Stomach smooth muscle (tissue), 2 donors: Measurements from ENCODE around the gene KRI1.
"Not testable (repeated sequence)": the region's sequence is repeated elsewhere in the genome, so short reads cannot be mapped to it uniquely, and the experiment has no call there.

Source experiments
- H3K27ac ChIP-seq: one replicate; pipeline ENCODE4 v1.7.0; 2013; ENCODE audit warnings: mild to moderate bottlenecking, low read length, inconsistent platforms
- H3K27me3 ChIP-seq, 2 donors: one replicate each; pipeline ENCODE4 v1.7.0; 2013; ENCODE audit warnings: low read length in 2 of 2; ENCODE audit not compliant: insufficient read depth in 2 of 2, control insufficient read depth in 1 of 2
- H3K36me3 ChIP-seq, 2 donors: one replicate each; pipeline ENCODE4 v1.7.0; 2013; ENCODE audit warnings: low read length in 2 of 2; ENCODE audit not compliant: control insufficient read depth in 2 of 2, insufficient read depth in 2 of 2
- H3K4me1 ChIP-seq: one replicate; pipeline ENCODE4 v1.7.0; 2013; ENCODE audit warnings: low read length; ENCODE audit not compliant: control insufficient read depth, insufficient read depth
- H3K4me3 ChIP-seq, 2 donors: one replicate each; pipeline ENCODE4 v1.7.0; 2013; ENCODE audit warnings: low read length in 2 of 2
- H3K9ac ChIP-seq, 2 donors: one replicate each; pipeline ENCODE4 v1.7.0; 2013; ENCODE audit warnings: low read length in 2 of 2, mild to moderate bottlenecking in 1 of 2
- H3K9me3 ChIP-seq, 2 donors: one replicate each; pipeline ENCODE4 v1.7.0; 2013; ENCODE audit warnings: low read length in 2 of 2; ENCODE audit not compliant: control insufficient read depth in 2 of 2
- donor health status: healthy.
- donor health status: Pancreatic carcinoma.

The KRI1 gene

DNA sequence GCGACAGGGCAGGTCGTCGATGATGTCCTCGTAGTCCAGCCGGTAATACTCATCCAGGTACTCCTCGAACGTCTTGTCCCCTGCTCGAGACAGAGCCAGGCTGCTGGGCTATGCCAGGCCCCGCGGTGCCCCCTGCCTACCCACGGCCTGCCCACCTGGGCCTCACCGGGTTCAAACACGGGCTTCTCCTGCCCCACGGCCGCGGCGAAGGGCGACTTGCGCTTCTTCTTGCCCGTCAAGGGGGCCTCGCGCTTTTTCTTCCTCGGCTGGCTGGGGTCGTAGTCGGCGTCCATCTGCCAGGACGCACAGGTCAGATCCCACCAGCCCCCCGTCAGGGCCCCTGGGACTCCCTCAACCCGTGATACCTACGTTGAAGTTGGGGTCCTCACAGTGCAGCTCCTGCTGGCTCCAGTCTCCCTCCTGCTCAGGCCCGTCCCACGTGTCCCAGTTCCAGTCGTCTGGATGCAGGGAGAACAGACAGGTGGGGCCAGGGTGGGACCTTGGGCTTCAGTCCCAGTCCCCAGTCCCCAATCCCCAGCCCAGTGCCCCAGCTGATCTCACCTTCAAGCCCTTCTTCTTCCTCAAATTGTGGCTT, 8.1 kb downstream of the KRI1 start:
- Histone ChIP-seq H3K27me3 (no peaks in the 10 kb centered on the region), H3K36me3 (peaks cover 20 to 39% of the 10 kb centered on the region in 2 donors), H3K4me1 (peaks cover 2% of the 10 kb centered on the region), H3K9me3 (no peaks in the 10 kb centered on the region), H3K27ac (no peak overlapping the region), H3K4me3 (no peak overlapping the region), H3K9ac (no peak overlapping the region)

DNA sequence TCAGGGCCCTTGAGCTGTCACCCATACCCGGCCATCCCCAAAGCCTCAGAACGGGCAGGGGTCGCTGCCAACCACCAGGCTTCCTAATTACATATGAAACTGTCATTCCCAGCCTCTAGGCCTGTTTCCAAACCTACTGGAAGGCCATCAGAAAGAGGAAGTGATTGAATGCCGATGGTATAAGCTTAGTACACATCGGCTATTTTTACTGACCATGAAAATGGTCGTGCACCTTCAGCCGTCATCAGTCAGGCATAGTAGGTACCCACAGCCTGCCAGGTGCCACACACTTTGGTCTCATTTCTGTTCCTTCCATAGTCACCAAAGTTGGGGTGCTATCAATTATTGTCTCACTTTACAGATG, 10.2 kb downstream of the KRI1 start:
- H3K4me3 ChIP-seq = no peak overlapping the region
- no peaks in the 10 kb centered on the region for H3K9me3 ChIP-seq
- no peak overlapping the region for H3K9ac ChIP-seq
- peaks cover 2% of the 10 kb centered on the region for H3K4me1 ChIP-seq
- no peaks in the 10 kb centered on the region for H3K27me3 ChIP-seq
- peaks cover 32 to 45% of the 10 kb centered on the region in 2 donors for H3K36me3 ChIP-seq
- no peak overlapping the region for H3K27ac ChIP-seq

GRCh38 chr19:10554760-10555609, 10.8 kb downstream of the KRI1 start:
- Histone ChIP-seq H3K4me3 (no peak overlapping the region), H3K9ac (no peak overlapping the region), H3K36me3 (peaks cover 32 to 45% of the 10 kb centered on the region in 2 donors), H3K9me3 (no peaks in the 10 kb centered on the region), H3K4me1 (peaks cover 2% of the 10 kb centered on the region), H3K27ac (no peak overlapping the region), H3K27me3 (no peaks in the 10 kb centered on the region)

DNA sequence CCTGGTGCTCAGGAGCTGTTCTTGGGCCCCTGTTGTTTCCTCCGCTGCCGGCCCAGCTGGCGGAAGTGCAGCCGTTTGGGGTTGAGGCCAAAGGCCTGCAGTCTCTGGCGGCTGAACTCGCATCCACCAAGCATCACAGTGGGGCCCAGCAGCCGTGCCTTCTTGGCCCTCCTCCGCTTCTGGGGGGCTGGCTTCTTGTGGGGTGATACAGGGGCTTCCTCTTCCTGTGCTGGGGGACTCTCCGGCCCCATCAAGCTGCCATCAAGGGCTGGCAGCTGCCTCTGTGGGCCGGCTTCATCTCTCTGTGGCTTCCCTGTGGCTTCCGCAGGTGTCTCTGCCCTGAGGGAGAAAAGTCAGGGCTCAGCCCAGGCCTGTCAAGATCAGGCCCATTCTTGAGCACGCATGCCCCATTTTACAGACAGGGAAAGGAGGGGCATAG, 11.8 kb downstream of the KRI1 start:
- H3K27ac ChIP-seq = no peak overlapping the region

GRCh38 chr19:10553087-10553667, 12.6 kb downstream of the KRI1 start:
- no peak overlapping the region for H3K27ac ChIP-seq
- H3K4me1 ChIP-seq = peaks cover 2% of the 10 kb centered on the region
- no peaks in the 10 kb centered on the region for H3K9me3 ChIP-seq
- H3K36me3 ChIP-seq = peaks cover 34 to 41% of the 10 kb centered on the region in 2 donors
- H3K4me3 ChIP-seq = no peak overlapping the region
- H3K9ac ChIP-seq = no peak overlapping the region
- H3K27me3 ChIP-seq = no peaks in the 10 kb centered on the region

More for the DNA sequence above, 11.8 kb downstream of the KRI1 start:
- no peaks in the 10 kb centered on the region for H3K9me3 ChIP-seq
- H3K4me3 ChIP-seq = no peak overlapping the region
- H3K36me3 ChIP-seq = peaks cover 28 to 37% of the 10 kb centered on the region in 2 donors
- H3K9ac ChIP-seq = no peak overlapping the region
- H3K4me1 ChIP-seq = peaks cover 2% of the 10 kb centered on the region
- no peaks in the 10 kb centered on the region for H3K27me3 ChIP-seq

DNA sequence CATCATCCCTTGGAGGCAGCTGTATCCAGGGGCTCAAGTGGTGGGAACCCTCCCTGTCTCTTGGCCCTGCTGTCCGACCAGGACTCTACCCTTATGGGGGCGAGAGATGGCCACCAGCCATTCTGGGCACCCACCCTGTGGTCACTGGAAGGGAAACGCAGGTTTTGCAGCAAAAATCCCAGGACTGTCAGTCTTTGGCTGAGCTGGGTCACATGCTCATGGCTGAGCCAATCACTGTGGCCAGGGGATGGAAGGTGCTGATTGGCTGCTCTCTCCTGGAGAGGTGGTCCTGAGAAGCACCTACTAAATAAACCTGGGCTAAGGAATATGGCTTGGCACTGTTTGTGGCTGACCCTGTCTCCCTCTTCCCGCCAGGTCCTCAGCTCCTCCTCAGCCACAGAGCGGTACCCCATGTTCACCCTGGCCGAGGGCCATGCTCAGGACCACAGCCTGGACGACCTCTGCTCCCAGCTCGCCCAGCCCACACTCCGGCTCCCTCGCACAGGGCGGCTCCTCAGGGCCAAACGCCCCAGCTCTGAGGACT, 13.2 kb downstream of the KRI1 start:
- no peak overlapping the region for H3K9ac ChIP-seq
- H3K27ac ChIP-seq = no peak overlapping the region
- H3K36me3 ChIP-seq = peaks cover 35 to 36% of the 10 kb centered on the region in 2 donors
- no peak overlapping the region for H3K4me3 ChIP-seq
- no peaks in the 10 kb centered on the region for H3K9me3 ChIP-seq
- H3K27me3 ChIP-seq = no peaks in the 10 kb centered on the region
- peaks cover 2% of the 10 kb centered on the region for H3K4me1 ChIP-seq

DNA sequence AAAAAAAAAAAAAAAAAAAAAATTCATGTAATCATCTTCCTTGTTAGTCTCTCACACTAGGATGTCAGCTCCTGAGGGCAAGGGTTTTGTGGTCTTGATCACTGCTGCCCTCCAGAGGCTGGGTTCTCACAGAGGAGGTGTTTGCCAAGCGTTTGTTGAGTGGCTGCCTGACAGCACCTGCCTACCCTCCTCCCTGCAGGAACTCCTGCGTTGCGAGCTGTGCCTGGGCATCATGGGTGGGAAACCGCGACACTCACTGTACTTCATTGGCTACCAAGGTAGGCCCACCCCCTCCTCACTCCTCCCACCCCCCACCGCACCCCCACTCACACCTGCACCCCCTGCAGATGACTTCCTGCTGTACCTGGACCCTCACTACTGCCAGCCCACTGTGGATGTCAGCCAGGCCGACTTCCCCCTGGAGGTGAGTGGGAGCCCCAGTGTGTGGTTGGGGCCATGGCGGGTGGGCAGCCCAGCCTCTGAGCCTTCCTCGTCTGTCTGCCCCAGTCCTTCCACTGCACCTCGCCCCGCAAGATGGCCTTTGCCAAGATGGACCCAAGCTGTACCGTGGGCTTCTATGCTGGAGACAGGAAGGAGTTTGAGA, 14.0 kb downstream of the KRI1 start:
- Histone ChIP-seq H3K4me3 (no peak overlapping the region), H3K27ac (no peak overlapping the region), H3K4me1 (peaks cover 2% of the 10 kb centered on the region), H3K9ac (no peak overlapping the region), H3K36me3 (peaks cover 33 to 35% of the 10 kb centered on the region in 2 donors), H3K27me3 (no peaks in the 10 kb centered on the region), H3K9me3 (no peaks in the 10 kb centered on the region)

DNA sequence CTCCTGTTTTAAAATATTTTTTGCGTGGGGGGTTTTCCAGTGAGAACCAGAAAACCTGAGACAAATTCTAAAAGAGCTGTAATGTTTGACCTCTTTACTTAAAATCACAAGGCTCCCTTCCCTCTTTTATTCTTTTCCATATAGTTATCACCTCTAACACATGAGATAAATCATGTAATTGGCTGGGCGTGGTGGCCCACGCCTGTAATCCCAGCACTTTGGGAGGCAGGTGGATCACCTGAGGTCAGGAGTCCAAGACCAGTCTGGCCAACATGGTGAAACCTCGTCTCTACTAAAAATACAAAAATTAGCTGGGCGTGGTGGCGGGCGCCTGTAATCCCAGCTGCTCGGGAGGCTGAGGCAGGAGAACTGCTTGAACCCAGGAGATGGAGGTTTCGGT, 14.8 kb downstream of the KRI1 start:
- H3K27ac ChIP-seq, H3K27me3 ChIP-seq, H3K4me1 ChIP-seq, H3K9me3 ChIP-seq, H3K9ac ChIP-seq, H3K4me3 ChIP-seq: not testable (repeated sequence)
- H3K36me3 ChIP-seq = peaks cover 33% of the 10 kb centered on the region in 2 donors

DNA sequence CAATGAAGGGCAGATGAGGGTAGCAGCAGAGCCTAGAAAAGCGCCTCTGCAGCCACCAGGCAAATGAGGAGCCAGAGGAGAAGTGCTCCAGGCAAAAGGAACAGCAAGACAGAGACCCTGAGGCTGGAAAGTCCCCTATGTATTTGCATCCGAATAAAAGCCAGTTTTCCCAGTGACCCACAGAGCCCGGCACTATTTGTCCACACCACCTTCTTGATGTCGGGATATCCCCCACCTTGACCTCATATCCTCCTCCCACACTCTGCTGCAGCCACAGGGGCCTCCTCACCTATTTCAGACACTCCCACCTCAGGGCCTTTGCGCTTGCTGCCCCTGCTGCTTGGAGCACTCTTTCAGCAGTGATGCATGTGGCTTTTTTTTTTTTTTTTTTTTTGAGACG, 15.5 kb downstream of the KRI1 start:
- H3K4me3 ChIP-seq = no peak overlapping the region
- no peak overlapping the region for H3K9ac ChIP-seq
- peaks cover 27 to 31% of the 10 kb centered on the region in 2 donors for H3K36me3 ChIP-seq
- H3K27ac ChIP-seq = no peak overlapping the region
- no peaks in the 10 kb centered on the region for H3K27me3 ChIP-seq
- no peaks in the 10 kb centered on the region for H3K9me3 ChIP-seq
- peaks cover 4% of the 10 kb centered on the region for H3K4me1 ChIP-seq

GRCh38 chr19:10549733-10550132, 16.1 kb downstream of the KRI1 start:
- no peak overlapping the region for H3K9ac ChIP-seq
- H3K4me3 ChIP-seq = no peak overlapping the region
- peaks cover 7% of the 10 kb centered on the region for H3K4me1 ChIP-seq
- no peaks in the 10 kb centered on the region for H3K27me3 ChIP-seq
- H3K9me3 ChIP-seq = no peaks in the 10 kb centered on the region
- H3K36me3 ChIP-seq = peaks cover 27 to 31% of the 10 kb centered on the region in 2 donors
- H3K27ac ChIP-seq = no peak overlapping the region
